Retinal pigment epithelial cell (primary cell): ENCODE measurements around the gene ST6GALNAC6.
"Not testable (repeated sequence)": the region's sequence is repeated elsewhere in the genome, so short reads cannot be mapped to it uniquely, and the experiment has no call there.

Source experiments
- DNase-seq: peaks from one replicate; pipeline ENCODE4 v3.0.0-alpha.2; 2010; ENCODE audit warnings: low read depth
- H3K4me3 ChIP-seq: 2 replicates; pipeline ENCODE4 v1.5.1; 2011; ENCODE audit warnings: mild to moderate bottlenecking, low read length, control low read depth, moderate library complexity
- TF ChIP-seq, protein P1 (sequence below): conservative IDR thresholded peaks from 2 replicates; pipeline ENCODE4 v1.5.1; 2011; ENCODE audit warnings: low read depth, low read length, control low read depth, inconsistent platforms

The ST6GALNAC6 gene

DNA sequence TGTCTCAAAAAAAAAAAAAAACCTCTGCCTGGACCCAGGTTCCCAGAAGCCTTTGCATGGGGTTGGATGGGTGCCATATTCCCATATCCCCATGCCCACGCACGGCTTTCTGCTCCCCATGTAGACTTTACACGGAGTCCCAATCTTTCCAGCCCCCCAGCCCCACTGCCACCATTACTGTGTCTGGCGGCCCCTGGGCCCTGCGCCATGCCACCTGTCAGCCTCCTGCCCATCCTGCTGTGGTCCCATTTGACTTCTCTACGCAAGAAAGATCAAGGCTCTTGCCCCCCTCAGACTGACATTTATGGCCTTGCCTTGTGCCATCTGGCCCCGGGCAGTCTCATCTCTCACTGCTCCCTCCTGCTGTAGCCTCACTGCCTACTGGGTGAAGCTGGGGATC, 15.4 kb downstream of the ST6GALNAC6 start:
- DNase-seq, result no peak
- TF ChIP-seq, protein P1, sequence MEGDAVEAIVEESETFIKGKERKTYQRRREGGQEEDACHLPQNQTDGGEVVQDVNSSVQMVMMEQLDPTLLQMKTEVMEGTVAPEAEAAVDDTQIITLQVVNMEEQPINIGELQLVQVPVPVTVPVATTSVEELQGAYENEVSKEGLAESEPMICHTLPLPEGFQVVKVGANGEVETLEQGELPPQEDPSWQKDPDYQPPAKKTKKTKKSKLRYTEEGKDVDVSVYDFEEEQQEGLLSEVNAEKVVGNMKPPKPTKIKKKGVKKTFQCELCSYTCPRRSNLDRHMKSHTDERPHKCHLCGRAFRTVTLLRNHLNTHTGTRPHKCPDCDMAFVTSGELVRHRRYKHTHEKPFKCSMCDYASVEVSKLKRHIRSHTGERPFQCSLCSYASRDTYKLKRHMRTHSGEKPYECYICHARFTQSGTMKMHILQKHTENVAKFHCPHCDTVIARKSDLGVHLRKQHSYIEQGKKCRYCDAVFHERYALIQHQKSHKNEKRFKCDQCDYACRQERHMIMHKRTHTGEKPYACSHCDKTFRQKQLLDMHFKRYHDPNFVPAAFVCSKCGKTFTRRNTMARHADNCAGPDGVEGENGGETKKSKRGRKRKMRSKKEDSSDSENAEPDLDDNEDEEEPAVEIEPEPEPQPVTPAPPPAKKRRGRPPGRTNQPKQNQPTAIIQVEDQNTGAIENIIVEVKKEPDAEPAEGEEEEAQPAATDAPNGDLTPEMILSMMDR, result no peak
- no peak overlapping the region for H3K4me3 ChIP-seq

DNA sequence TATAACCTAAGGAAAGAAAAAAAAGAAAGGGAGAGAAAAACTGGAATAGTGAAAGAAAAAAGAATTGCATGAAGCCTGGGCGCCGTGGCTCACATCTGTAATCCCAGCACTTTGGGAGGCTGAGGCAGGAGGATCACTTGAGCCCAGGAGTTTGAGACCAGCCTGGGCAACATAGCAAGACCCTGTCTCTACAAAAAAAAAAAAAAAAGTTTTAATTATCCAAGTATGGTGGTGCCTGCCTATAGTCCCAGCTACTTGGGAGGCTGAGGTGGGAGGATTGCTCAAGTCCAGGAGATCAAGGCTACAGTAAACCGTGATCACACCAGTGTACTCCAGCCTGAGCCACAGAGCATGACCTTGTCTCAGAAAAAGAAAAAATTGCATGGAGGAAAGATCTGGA, 17.7 kb downstream of the ST6GALNAC6 start:
- H3K4me3 ChIP-seq, DNase-seq: not testable (repeated sequence)

- H3K4me3 ChIP-seq, result no peak overlapping the region
- TF ChIP-seq, protein P1, result no peak
- no peak for DNase-seq
These were observed 19.3 kb downstream of the ST6GALNAC6 start for GRCh38 chr9:127880143-127880542.

DNA sequence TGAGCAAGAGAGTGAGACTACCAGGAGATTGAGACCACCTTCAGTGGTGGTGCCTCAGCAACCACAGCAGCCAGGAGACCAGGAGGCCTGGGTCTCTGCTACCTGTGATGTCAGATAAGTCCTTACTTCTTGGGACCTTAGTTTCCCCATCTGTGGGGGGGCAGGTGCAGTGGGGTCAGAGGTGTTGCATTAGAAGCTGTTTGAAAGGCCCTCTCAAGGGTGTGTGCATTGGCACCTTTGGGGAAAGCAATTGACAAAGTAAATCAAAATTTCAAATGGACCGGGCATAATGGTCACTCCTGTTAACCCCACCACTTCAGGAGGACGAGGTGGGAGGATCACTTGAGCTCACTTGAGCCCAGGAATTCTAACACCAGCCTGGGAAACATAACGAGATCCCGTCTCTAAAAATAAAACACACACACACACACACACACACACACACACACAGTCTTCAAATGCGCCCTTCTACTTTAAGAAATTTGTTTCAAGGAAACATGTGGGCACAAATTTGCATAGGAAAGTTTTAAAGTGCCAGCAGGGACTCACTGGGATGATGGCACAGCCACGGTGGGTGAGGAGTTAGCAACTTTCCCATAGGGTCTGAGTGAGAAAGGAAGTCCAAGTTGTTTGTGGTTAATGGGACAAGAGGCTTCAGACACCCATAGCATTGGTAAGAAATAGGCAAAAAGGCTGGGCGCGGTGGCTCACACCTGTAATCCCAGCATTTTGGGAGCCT, 20.6 kb downstream of the ST6GALNAC6 start:
- H3K4me3 ChIP-seq, result no peak overlapping the region
- TF ChIP-seq, protein P1, result no peak
- no peak for DNase-seq

- TF ChIP-seq, protein P1, result no peak
- peak overlapping the region; percentile 57 for H3K4me3 ChIP-seq
- no peak for DNase-seq
These were observed 21.3 kb downstream of the ST6GALNAC6 start for GRCh38 chr9:127878001-127878651.

GRCh38 chr9:127877566-127877998, 21.8 kb downstream of the ST6GALNAC6 start, which contains the start of gene AK1:
Gene AK1 (minus strand): TSS chr9:127877675. CDS start chr9:127874617, 3,058 bp downstream.
- DNase-seq, result no peak
- peak within 1 kb of the TSS; percentile 57 for H3K4me3 ChIP-seq
- TF ChIP-seq, protein P1, result no peak

- TF ChIP-seq, protein P1, result no peak
- no peak for DNase-seq
- peak overlapping the region; percentile 57 for H3K4me3 ChIP-seq
These were observed 22.4 kb downstream of the ST6GALNAC6 start for GRCh38 chr9:127876764-127877562.
